Stomach (tissue), 4 donors: ENCODE data around the gene GNGT2.

Experiments
- POLR2A ChIP-seq, 4 donors: fragments of 450-650 bp; IDR thresholded peaks; one replicate each; pipeline ENCODE4 v1.6.1; 2016; ENCODE audit warnings: antibody characterized with exemption in 4 of 4, control low read depth in 2 of 4, mild to moderate bottlenecking in 1 of 4, moderate library complexity in 1 of 4
- TF ChIP-seq, protein P1 (sequence below), 7 experiments: fragments of 450-650 bp in 4 of 7; fragments of 200-600 bp in 3 of 7; sonication (generic) in 3 of 7; IDR thresholded peaks; one replicate each; pipeline ENCODE4 v1.5.1; 2016 to 2019; ENCODE audit warnings: antibody characterized with exemption in 7 of 7, control low read depth in 2 of 7, mild to moderate bottlenecking in 1 of 7

DNA sequence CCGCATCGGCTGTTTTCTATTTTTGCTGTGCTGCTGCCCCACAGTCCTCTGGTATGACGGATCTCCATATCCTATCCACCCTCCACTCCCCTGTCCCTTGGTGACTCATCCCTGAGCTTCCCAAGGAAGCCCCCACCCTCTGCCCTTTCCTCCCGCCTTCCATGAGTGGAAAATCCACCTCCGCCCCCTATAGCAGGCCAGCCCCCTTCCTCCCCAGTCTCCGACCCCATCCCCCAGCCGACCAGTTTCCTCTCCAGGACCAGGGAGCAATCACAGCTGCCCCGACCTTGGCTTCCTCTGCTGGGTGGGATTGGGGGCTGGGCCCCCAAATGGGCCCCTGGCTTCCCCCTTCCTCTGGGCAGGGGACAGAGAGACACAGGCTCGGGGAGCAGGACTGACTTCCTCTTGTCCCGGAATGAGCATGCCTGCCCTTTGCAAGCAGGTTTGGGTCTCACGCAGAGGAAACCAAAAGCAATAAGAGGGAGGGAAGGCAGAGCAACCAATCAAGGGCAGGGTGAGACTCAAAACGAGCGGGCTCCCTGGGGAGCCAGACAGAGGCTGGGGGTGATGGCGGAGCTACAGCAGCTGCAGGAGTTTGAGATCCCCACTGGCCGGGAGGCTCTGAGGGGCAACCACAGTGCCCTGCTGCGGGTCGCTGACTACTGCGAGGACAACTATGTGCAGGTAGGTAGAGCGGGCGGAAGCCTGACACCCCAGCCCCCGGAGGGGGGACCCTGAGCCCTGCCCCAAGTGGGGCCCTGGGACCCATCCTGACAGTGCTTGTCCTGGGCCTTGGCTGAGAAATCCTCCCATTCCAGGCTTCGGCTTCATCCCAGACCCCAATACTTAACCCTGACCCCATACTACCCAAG, at the start of gene GNGT2, which contains the start of gene ABI3:
- TF ChIP-seq, protein P1, sequence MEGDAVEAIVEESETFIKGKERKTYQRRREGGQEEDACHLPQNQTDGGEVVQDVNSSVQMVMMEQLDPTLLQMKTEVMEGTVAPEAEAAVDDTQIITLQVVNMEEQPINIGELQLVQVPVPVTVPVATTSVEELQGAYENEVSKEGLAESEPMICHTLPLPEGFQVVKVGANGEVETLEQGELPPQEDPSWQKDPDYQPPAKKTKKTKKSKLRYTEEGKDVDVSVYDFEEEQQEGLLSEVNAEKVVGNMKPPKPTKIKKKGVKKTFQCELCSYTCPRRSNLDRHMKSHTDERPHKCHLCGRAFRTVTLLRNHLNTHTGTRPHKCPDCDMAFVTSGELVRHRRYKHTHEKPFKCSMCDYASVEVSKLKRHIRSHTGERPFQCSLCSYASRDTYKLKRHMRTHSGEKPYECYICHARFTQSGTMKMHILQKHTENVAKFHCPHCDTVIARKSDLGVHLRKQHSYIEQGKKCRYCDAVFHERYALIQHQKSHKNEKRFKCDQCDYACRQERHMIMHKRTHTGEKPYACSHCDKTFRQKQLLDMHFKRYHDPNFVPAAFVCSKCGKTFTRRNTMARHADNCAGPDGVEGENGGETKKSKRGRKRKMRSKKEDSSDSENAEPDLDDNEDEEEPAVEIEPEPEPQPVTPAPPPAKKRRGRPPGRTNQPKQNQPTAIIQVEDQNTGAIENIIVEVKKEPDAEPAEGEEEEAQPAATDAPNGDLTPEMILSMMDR (IDR thresholded peaks at IDR 0.05), result no peak
- TF ChIP-seq POLR2A (IDR thresholded peaks at IDR 0.05), result peak in 1 of 4 donors; percentile 33
